ENCODE results near the gene NAT16. TPM values are rescaled to one million over a fixed set of nuclear protein-coding genes. Genes with fewer than 3 reads are reported as not detected.
A peak's percentile ranks its signal among the peaks of the same experiment; 100 is the strongest.

The NAT16 gene
- total and polyA plus RNA-seq, 10 of the 15 experiments (the other 5 are each of a cell fraction or from before 2014, with no cell fraction given): not detected

DNA sequence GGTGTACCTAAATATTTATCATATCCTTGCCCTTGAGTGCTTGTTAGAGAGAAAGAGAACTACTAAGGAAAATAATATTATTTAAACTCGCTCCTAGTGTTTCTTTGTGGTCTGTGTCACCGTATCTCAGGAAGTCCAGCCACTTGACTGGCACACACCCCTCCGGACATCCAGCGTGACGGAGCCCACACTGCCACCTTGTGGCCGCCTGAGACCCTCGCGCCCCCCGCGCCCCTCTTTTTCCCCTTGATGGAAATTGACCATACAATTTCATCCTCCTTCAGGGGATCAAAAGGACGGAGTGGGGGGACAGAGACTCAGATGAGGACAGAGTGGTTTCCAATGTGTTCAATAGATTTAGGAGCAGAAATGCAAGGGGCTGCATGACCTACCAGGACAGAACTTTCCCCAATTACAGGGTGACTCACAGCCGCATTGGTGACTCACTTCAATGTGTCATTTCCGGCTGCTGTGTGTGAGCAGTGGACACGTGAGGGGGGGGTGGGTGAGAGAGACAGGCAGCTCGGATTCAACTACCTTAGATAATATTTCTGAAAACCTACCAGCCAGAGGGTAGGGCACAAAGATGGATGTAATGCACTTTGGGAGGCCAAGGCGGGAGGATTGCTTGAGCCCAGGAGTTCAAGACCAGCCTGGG is 41.8 kb downstream of the NAT16 start (continued):
- TF ChIP-seq HDAC6 (IDR thresholded peaks at IDR 0.05; ENCODE audit: unreplicated experiment) (no peak), NR2C2 (IDR thresholded peaks at IDR 0.05; ENCODE audit: borderline replicate concordance, control insufficient read depth, insufficient read length, low read depth) (no peak), FOXM1 (IDR thresholded peaks at IDR 0.05; ENCODE audit: low read depth, low read length) (peak; percentile 25; the same call in 1 of the 2 replicates), CBX5 (IDR thresholded peaks at IDR 0.05; ENCODE audit: low read depth) (no peak), EZH2 (IDR thresholded peaks at IDR 0.05; ENCODE audit: borderline replicate concordance, control insufficient read depth, low read depth, low read length) (no peak), MEF2A (IDR thresholded peaks at IDR 0.05; ENCODE audit: insufficient read depth, low read depth, low read length) (no peak), ZNF207 (IDR thresholded peaks at IDR 0.05; ENCODE audit: borderline replicate concordance) (no peak), EP300 (IDR thresholded peaks at IDR 0.05; ENCODE audit: borderline replicate concordance in 1 of 2, control insufficient read depth in 1 of 2, low read depth in 2 of 2, low read length in 2 of 2) (peak in 1 of 2 experiments; percentile 76; a peak in 1 of 4 replicates), IKZF1 (conservative IDR thresholded peaks at IDR 0.05) (peak; percentile 27; the same call in 1 of the 2 replicates), TCF3 (IDR thresholded peaks at IDR 0.05; ENCODE audit: borderline replicate concordance, insufficient read depth, low read depth, low read length) (no peak), MYB (IDR thresholded peaks at IDR 0.05; ENCODE audit: borderline replicate concordance, low read depth, low read length) (no peak), ZSCAN29 (IDR thresholded peaks at IDR 0.05) (no peak), POLR2AphosphoS5 (IDR thresholded peaks at IDR 0.05; ENCODE audit: low read length) (0 out of 2 replicates have a peak, but pooled peaks have one; percentile 37), BRCA1 (IDR thresholded peaks at IDR 0.05; ENCODE audit: low read depth, low read length) (no peak), STAT3 (IDR thresholded peaks at IDR 0.05; ENCODE audit: low read depth, low read length) (no peak)
- TF ChIP-seq, protein P1, sequence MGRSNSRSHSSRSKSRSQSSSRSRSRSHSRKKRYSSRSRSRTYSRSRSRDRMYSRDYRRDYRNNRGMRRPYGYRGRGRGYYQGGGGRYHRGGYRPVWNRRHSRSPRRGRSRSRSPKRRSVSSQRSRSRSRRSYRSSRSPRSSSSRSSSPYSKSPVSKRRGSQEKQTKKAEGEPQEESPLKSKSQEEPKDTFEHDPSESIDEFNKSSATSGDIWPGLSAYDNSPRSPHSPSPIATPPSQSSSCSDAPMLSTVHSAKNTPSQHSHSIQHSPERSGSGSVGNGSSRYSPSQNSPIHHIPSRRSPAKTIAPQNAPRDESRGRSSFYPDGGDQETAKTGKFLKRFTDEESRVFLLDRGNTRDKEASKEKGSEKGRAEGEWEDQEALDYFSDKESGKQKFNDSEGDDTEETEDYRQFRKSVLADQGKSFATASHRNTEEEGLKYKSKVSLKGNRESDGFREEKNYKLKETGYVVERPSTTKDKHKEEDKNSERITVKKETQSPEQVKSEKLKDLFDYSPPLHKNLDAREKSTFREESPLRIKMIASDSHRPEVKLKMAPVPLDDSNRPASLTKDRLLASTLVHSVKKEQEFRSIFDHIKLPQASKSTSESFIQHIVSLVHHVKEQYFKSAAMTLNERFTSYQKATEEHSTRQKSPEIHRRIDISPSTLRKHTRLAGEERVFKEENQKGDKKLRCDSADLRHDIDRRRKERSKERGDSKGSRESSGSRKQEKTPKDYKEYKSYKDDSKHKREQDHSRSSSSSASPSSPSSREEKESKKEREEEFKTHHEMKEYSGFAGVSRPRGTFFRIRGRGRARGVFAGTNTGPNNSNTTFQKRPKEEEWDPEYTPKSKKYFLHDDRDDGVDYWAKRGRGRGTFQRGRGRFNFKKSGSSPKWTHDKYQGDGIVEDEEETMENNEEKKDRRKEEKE (IDR thresholded peaks at IDR 0.05): no peak
- TF ChIP-seq, protein P2, sequence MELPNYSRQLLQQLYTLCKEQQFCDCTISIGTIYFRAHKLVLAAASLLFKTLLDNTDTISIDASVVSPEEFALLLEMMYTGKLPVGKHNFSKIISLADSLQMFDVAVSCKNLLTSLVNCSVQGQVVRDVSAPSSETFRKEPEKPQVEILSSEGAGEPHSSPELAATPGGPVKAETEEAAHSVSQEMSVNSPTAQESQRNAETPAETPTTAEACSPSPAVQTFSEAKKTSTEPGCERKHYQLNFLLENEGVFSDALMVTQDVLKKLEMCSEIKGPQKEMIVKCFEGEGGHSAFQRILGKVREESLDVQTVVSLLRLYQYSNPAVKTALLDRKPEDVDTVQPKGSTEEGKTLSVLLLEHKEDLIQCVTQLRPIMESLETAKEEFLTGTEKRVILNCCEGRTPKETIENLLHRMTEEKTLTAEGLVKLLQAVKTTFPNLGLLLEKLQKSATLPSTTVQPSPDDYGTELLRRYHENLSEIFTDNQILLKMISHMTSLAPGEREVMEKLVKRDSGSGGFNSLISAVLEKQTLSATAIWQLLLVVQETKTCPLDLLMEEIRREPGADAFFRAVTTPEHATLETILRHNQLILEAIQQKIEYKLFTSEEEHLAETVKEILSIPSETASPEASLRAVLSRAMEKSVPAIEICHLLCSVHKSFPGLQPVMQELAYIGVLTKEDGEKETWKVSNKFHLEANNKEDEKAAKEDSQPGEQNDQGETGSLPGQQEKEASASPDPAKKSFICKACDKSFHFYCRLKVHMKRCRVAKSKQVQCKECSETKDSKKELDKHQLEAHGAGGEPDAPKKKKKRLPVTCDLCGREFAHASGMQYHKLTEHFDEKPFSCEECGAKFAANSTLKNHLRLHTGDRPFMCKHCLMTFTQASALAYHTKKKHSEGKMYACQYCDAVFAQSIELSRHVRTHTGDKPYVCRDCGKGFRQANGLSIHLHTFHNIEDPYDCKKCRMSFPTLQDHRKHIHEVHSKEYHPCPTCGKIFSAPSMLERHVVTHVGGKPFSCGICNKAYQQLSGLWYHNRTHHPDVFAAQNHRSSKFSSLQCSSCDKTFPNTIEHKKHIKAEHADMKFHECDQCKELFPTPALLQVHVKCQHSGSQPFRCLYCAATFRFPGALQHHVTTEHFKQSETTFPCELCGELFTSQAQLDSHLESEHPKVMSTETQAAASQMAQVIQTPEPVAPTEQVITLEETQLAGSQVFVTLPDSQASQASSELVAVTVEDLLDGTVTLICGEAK (IDR thresholded peaks at IDR 0.05; ENCODE audit: borderline replicate concordance): peak; percentile 49; the same call in 1 of the 2 replicates
- TF ChIP-seq, protein P3, sequence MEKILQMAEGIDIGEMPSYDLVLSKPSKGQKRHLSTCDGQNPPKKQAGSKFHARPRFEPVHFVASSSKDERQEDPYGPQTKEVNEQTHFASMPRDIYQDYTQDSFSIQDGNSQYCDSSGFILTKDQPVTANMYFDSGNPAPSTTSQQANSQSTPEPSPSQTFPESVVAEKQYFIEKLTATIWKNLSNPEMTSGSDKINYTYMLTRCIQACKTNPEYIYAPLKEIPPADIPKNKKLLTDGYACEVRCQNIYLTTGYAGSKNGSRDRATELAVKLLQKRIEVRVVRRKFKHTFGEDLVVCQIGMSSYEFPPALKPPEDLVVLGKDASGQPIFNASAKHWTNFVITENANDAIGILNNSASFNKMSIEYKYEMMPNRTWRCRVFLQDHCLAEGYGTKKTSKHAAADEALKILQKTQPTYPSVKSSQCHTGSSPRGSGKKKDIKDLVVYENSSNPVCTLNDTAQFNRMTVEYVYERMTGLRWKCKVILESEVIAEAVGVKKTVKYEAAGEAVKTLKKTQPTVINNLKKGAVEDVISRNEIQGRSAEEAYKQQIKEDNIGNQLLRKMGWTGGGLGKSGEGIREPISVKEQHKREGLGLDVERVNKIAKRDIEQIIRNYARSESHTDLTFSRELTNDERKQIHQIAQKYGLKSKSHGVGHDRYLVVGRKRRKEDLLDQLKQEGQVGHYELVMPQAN (conservative IDR thresholded peaks at IDR 0.05): no peak

Data from GM12878 (cell line).